Measurements from ENCODE around the gene SOX30. TPM values are rescaled to one million over a fixed set of nuclear protein-coding genes. Genes with fewer than 3 reads are reported as not detected.

The SOX30 gene
- polyA plus RNA-seq, 3 donors from 2014 or later, result 0.07 to 0.35 (median 0.11) TPM

GRCh38 chr5:157672976-157673375 is 20.7 kb upstream of the SOX30 start:
- Mint-ChIP-seq H3K4me3 (peak overlapping the region in 2 of 5 donors; percentile 49 to 80), H3K4me1 (peaks cover 23 to 27% of the 10 kb centered on the region in 2 donors), H3K27ac (no peak overlapping the region), H3K9me3 (peaks cover 0 to 2% (median 0%) of the 10 kb centered on the region in 6 donors), H3K36me3 (no peaks in the 10 kb centered on the region), H3K27me3 (ENCODE audit: low read depth in 3 of 3) (peaks cover 7 to 27% (median 19%) of the 10 kb centered on the region in 3 donors)
- no peak for DNase-seq

- no peak for DNase-seq
- H3K9me3 Mint-ChIP-seq, result peaks cover 0 to 2% (median 0%) of the 10 kb centered on the region in 6 donors
- H3K36me3 Mint-ChIP-seq, result no peaks in the 10 kb centered on the region
- H3K27me3 Mint-ChIP-seq (ENCODE audit: low read depth in 3 of 3), result peaks cover 7 to 27% (median 19%) of the 10 kb centered on the region in 3 donors
- peak overlapping the region; percentile 74 to 85 (median 80) for H3K4me3 Mint-ChIP-seq
- no peak overlapping the region for H3K27ac Mint-ChIP-seq
- peaks cover 23 to 27% of the 10 kb centered on the region in 2 donors for H3K4me1 Mint-ChIP-seq
These were observed 19.5 kb upstream of the SOX30 start for GRCh38 chr5:157671592-157672330.

GRCh38 chr5:157670662-157671591 is 18.7 kb upstream of the SOX30 start, which contains the start of gene C5orf52:
Gene C5orf52 (plus strand): TSS chr5:157671533. CDS start chr5:157671615, 82 bp downstream.
- DNase-seq, result peak in 1 of 3 donors; percentile 16
- no peak within 1 kb of the TSS for H3K27ac Mint-ChIP-seq
- no peaks in the 10 kb centered on the region for H3K36me3 Mint-ChIP-seq
- H3K4me3 Mint-ChIP-seq, result peak within 1 kb of the TSS; percentile 74 to 85 (median 80)
- H3K4me1 Mint-ChIP-seq, result peaks cover 23 to 27% of the 10 kb centered on the region in 2 donors
- peaks cover 0 to 2% (median 0%) of the 10 kb centered on the region in 6 donors for H3K9me3 Mint-ChIP-seq
- H3K27me3 Mint-ChIP-seq (ENCODE audit: low read depth in 3 of 3), result peaks cover 7 to 25% (median 19%) of the 10 kb centered on the region in 3 donors

- Mint-ChIP-seq H3K27ac (no peak overlapping the region), H3K4me3 (peak overlapping the region in 2 of 5 donors; percentile 80 to 85), H3K36me3 (no peaks in the 10 kb centered on the region), H3K9me3 (peaks cover 0 to 9% (median under 1%) of the 10 kb centered on the region in 6 donors), H3K4me1 (peaks cover 23 to 27% of the 10 kb centered on the region in 2 donors), H3K27me3 (ENCODE audit: low read depth in 3 of 3) (peaks cover 6 to 25% (median 20%) of the 10 kb centered on the region in 3 donors)
- DNase-seq, result no peak
These were observed 17.5 kb upstream of the SOX30 start for GRCh38 chr5:157669701-157670097.

GRCh38 chr5:157668356-157668755 is 16.1 kb upstream of the SOX30 start:
- Mint-ChIP-seq H3K27ac (no peak overlapping the region), H3K9me3 (peaks cover 0 to 12% (median 1%) of the 10 kb centered on the region in 6 donors), H3K36me3 (no peaks in the 10 kb centered on the region), H3K4me3 (no peak overlapping the region), H3K27me3 (ENCODE audit: low read depth in 3 of 3) (peaks cover 4 to 22% (median 20%) of the 10 kb centered on the region in 3 donors), H3K4me1 (peaks cover 23 to 27% of the 10 kb centered on the region in 2 donors)
- DNase-seq, result no peak

DNA sequence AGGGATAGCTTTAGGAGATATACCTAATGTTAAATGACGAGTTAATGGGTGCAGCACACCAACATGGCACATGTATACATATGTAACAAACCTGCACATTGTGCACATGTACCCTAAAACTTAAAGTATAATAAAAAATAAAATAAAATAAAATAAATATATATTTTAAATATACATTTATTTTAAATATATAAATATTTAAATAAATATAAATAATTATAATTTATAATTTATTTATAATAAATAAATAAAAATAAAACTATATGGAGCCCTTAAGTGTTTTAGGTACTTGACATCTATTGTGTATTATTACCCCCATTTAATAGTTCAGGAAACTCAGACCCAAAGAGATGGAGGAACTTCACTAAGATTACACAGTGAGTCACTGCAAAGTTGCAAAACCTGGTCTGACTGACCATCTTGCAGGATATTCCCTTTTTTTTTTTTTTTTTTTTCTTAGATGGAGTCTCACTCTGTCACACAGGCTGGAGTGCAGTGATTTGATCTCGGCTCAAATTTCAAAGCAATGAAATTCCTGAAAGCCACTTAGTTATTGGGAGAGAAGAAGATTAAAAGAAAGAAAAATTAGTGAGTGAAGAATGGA is 13.3 kb upstream of the SOX30 start:
- Mint-ChIP-seq H3K4me1 (peaks cover 5 to 8% of the 10 kb centered on the region in 2 donors), H3K27ac (no peak overlapping the region), H3K4me3 (no peak overlapping the region), H3K27me3 (ENCODE audit: low read depth in 3 of 3) (peaks cover 2 to 8% (median 3%) of the 10 kb centered on the region in 3 donors), H3K36me3 (no peaks in the 10 kb centered on the region), H3K9me3 (peaks cover 0 to 12% (median 6%) of the 10 kb centered on the region in 6 donors)
- DNase-seq, result no peak

DNA sequence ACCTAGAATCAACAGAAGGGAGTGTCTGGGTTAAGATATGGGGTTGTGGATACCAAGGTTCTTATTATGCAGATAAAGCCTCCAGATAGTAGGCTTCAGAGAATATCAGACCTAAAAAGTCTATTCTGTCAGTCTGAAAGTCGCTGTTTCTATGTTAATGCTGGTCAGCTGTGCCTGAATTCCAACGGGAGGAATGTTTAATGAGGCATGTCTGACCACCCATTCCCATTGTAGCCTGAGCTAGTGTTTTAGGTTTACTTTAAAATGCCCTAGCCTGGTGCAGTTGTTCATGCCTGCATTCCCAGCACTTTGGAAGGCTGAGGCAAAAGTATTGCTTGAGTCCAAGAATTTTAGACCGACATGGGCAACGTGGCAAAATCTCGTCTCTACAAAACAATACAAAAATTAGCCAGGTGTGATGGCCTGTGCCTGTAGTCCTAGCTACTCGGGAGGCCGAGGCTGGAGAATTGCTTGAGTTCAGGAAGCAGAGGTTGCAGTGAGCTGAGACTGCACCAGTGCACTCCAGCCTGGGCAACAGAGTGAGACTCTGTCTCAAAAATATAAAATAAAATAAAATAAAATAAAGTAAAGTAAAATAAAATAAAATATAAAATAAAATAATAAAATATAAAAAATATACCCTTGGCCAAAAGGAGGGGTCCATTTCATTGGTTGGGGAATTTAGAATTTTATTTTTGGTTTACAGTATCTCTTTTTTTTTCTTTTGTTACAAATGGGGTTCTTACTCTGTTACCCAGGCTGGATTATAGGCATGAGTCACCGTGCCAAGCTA is 7.8 kb upstream of the SOX30 start:
- no peak for DNase-seq

DNA sequence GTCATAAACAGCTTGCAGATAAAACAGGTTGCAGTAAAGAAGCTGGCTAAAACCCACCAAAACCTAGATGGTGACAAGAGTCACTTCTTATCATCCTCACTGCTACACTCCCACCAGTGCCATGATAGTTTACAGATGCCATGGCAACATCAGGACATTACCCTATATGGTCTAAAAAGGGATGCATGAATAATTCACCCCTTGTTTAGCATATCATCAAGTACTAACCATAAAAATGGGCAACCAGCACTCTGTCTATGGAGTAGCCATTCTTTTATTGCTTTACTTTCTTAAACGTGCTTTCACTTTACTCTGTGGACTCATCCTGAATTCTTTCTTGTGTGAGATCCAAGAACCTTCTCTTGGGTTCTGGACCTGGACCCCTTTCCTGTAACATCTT is 6.7 kb upstream of the SOX30 start:
- Mint-ChIP-seq H3K36me3 (peaks cover 0 to 9% (median 3%) of the 10 kb centered on the region in 3 donors), H3K27ac (no peak overlapping the region), H3K4me3 (no peak overlapping the region), H3K4me1 (no peaks in the 10 kb centered on the region), H3K27me3 (ENCODE audit: low read depth in 3 of 3) (peaks cover 0 to 5% (median 0%) of the 10 kb centered on the region in 3 donors), H3K9me3 (peaks cover 2 to 30% (median 4%) of the 10 kb centered on the region in 6 donors)
- no peak for DNase-seq

More for the DNA sequence above, 7.8 kb upstream of the SOX30 start:
- Mint-ChIP-seq H3K4me1 (no peaks in the 10 kb centered on the region), H3K27me3 (ENCODE audit: low read depth in 3 of 3) (peaks cover 0 to 5% (median 0%) of the 10 kb centered on the region in 3 donors), H3K4me3 (no peak overlapping the region), H3K36me3 (peaks cover 0 to 9% (median 3%) of the 10 kb centered on the region in 3 donors), H3K27ac (no peak overlapping the region), H3K9me3 (peaks cover 2 to 30% (median 8%) of the 10 kb centered on the region in 6 donors)

DNA sequence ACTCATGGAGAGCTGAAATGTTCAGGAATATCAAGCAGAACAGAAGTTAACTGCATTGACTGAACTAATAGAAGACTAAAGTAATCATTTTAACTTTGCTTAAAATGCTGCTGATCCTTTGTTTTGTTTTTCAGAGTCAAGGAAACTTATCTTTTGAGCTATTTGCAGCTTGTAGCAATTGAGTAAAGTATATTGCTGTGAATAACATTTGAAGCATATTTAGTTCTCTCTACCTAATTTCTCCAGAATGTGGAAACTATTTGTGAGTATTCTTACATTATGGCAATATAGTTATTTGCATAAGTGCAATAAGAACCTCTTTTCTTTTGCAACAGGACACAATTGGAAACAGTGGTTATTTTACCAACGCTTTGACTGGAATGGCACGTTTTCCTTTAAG is 5.3 kb upstream of the SOX30 start:
- Mint-ChIP-seq H3K4me1 (peaks cover 5 to 6% of the 10 kb centered on the region in 2 donors), H3K9me3 (peaks cover 2 to 34% (median 5%) of the 10 kb centered on the region in 6 donors), H3K4me3 (no peak overlapping the region), H3K36me3 (peaks cover 0 to 17% (median 3%) of the 10 kb centered on the region in 3 donors), H3K27ac (no peak overlapping the region), H3K27me3 (ENCODE audit: low read depth in 3 of 3) (peaks cover 2 to 14% (median 3%) of the 10 kb centered on the region in 3 donors)
- DNase-seq, result no peak

DNA sequence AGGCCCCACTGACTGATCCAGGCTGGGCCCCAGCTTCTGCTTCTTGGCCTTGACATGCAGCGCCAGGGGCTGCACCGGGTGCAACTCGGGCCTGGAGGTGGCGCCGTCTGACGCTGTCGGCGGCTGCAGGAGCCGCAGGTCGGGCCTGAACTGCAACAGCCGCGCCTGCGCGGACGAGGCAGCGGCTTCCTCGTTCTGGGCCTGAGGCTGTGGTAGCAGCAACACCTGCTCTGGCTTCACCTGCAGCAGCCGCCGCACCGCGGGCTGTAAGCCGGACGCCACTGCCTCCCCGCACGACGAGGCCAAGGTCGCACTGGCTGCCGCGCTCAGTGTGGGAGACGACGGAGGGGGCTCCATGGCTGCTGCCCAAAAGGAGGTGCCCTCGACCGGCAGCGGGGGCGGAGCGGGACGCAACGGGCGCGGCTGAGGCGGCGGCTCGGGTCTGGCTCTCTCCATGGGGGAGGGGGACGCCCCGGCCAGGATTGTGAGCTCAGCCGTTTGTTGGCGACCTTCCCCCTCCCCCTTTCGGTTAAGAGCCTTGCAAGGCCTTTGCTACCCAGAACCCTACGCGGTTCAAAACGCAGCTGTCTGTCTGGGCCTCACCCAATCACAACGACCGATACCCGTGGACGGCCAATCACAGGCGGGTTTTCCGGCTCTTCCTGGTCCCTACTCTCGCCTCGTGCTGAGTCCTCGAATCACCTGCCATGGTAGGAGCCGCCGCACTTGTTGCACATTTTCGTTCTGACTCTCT is 438 bp downstream of the SOX30 start:
- peaks cover 0 to 8% (median 0%) of the 10 kb centered on the region in 3 donors for H3K36me3 Mint-ChIP-seq
- peak overlapping the region in 3 of 6 donors; percentile 4 to 77 (median 35) for H3K27ac Mint-ChIP-seq
- peak; percentile 62 to 74 (median 73) for DNase-seq
- peaks cover 10 to 11% of the 10 kb centered on the region in 2 donors for H3K4me1 Mint-ChIP-seq
- H3K27me3 Mint-ChIP-seq (ENCODE audit: low read depth in 3 of 3), result peaks cover 5 to 18% (median 5%) of the 10 kb centered on the region in 3 donors
- H3K4me3 Mint-ChIP-seq, result peak overlapping the region; percentile 64 to 85 (median 79)
- H3K9me3 Mint-ChIP-seq, result peaks cover 0 to 11% (median under 1%) of the 10 kb centered on the region in 6 donors

DNA sequence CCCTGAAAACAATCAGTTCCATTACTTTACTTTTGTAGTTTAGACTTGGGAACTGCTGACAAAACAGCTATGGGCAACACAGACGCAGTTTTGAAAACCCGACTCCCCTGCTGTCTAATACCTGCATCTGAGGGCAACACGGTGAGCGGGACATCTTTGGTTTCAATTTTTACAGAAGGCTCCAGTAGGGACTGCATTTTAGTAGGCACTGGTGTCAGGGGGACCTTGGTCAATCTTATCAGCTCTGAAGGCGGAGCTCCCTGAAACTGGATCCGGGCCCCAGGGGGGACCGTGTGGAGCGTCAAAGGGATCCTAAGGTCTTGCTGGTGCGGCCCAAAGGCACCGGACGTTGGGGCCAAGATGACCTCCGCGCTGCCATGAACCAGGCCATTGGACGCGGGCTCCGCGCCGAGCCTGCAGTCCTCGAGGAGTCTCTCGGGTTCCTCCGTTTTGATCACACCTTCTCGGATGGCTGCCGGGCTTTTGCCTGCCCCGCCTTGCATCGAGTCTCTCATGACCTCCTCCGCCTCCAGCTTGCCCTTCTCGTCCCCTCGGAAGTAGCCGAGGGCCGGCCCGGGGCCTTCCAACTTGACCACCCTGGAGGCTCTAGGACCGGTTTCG is 1.1 kb downstream of the SOX30 start:
- DNase-seq, result no peak
- Mint-ChIP-seq H3K9me3 (peaks cover 0 to 4% (median 0%) of the 10 kb centered on the region in 6 donors), H3K27ac (no peak overlapping the region), H3K4me3 (peak overlapping the region; percentile 27 to 80 (median 75)), H3K4me1 (peaks cover 10 to 11% of the 10 kb centered on the region in 2 donors), H3K36me3 (peaks cover 0 to 8% (median 0%) of the 10 kb centered on the region in 3 donors), H3K27me3 (ENCODE audit: low read depth in 3 of 3) (peaks cover 5 to 20% (median 5%) of the 10 kb centered on the region in 3 donors)
